Measurements from ENCODE around the gene JAK3. TPM values are rescaled to one million over a fixed set of nuclear protein-coding genes. Genes with fewer than 3 reads are reported as not detected.

Gene JAK3
- total RNA-seq, 1 experiment from 2014 or later: not detected

GRCh38 chr19:17886515-17886914 lies 38.7 kb upstream of the JAK3 start:
- TF ChIP-seq, protein P1, sequence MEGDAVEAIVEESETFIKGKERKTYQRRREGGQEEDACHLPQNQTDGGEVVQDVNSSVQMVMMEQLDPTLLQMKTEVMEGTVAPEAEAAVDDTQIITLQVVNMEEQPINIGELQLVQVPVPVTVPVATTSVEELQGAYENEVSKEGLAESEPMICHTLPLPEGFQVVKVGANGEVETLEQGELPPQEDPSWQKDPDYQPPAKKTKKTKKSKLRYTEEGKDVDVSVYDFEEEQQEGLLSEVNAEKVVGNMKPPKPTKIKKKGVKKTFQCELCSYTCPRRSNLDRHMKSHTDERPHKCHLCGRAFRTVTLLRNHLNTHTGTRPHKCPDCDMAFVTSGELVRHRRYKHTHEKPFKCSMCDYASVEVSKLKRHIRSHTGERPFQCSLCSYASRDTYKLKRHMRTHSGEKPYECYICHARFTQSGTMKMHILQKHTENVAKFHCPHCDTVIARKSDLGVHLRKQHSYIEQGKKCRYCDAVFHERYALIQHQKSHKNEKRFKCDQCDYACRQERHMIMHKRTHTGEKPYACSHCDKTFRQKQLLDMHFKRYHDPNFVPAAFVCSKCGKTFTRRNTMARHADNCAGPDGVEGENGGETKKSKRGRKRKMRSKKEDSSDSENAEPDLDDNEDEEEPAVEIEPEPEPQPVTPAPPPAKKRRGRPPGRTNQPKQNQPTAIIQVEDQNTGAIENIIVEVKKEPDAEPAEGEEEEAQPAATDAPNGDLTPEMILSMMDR (IDR thresholded peaks at IDR 0.05; ENCODE audit: unreplicated experiment): no peak
- no peak for DNase-seq
- intact Hi-C loops (cut with micrococcal nuclease; ENCODE audit: unreplicated experiment): no loop called here
- Mint-ChIP-seq H3K36me3 (ENCODE audit: insufficient read depth, unreplicated experiment) (no peaks in the 10 kb centered on the region), H3K27ac (ENCODE audit: unreplicated experiment) (no peak overlapping the region), H3K9me3 (ENCODE audit: low read depth, unreplicated experiment) (no peaks in the 10 kb centered on the region), H3K4me3 (ENCODE audit: low read depth, unreplicated experiment) (no peak overlapping the region), H3K27me3 (ENCODE audit: unreplicated experiment) (peaks cover 28% of the 10 kb centered on the region), H3K4me1 (ENCODE audit: low read depth, unreplicated experiment) (no peaks in the 10 kb centered on the region)
- no TSS peak for BruUV-seq (replicated peaks)
- CTCF ChIA-PET: no interaction called here

GRCh38 chr19:17883627-17884410 lies 36.0 kb upstream of the JAK3 start:
- no peak for DNase-seq
- TF ChIP-seq, protein P1 (IDR thresholded peaks at IDR 0.05; ENCODE audit: unreplicated experiment): no peak
- Mint-ChIP-seq H3K9me3 (ENCODE audit: low read depth, unreplicated experiment) (no peaks in the 10 kb centered on the region), H3K27me3 (ENCODE audit: unreplicated experiment) (peaks cover 34% of the 10 kb centered on the region), H3K27ac (ENCODE audit: unreplicated experiment) (no peak overlapping the region), H3K4me3 (ENCODE audit: low read depth, unreplicated experiment) (no peak overlapping the region), H3K36me3 (ENCODE audit: insufficient read depth, unreplicated experiment) (no peaks in the 10 kb centered on the region), H3K4me1 (ENCODE audit: low read depth, unreplicated experiment) (no peaks in the 10 kb centered on the region)
- intact Hi-C loops (cut with micrococcal nuclease; ENCODE audit: unreplicated experiment): no loop called here
- CTCF ChIA-PET: interaction anchor here (0.6 to 1.1 kb wide), 2 partner anchors 14 to 16 kb away, joined by 4 to 7 read pairs; no protein-coding TSS in a partner anchor
- no TSS peak for BruUV-seq (replicated peaks)

DNA sequence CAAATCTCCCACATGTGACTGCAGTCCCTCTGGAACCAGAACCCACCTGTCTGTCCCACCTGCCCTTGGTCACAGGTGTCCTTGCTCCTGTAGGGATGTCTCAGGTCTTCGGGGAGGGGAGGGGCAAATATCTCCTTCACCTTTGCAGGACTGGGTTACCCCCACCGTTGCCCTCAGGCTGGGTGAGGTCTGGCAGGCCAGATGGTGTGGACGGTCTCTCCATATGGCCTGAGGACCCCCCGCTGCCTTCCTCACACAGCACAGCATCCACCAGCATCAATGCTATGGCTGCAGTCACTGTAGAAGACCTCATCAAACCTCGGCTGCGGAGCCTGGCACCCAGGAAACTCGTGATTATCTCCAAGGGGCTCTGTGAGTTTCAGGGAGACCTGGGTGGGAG lies 33.9 kb upstream of the JAK3 start:
- intact Hi-C loops (cut with micrococcal nuclease; ENCODE audit: unreplicated experiment): no loop called here
- no TSS peak for BruUV-seq (replicated peaks)
- H3K4me3 Mint-ChIP-seq (ENCODE audit: low read depth, unreplicated experiment): no peak overlapping the region
- H3K4me1 Mint-ChIP-seq (ENCODE audit: low read depth, unreplicated experiment): no peaks in the 10 kb centered on the region
- CTCF ChIA-PET: no interaction called here
- H3K27ac Mint-ChIP-seq (ENCODE audit: unreplicated experiment): no peak overlapping the region
- H3K27me3 Mint-ChIP-seq (ENCODE audit: unreplicated experiment): peaks cover 22% of the 10 kb centered on the region
- no peaks in the 10 kb centered on the region for H3K36me3 Mint-ChIP-seq (ENCODE audit: insufficient read depth, unreplicated experiment)
- TF ChIP-seq, protein P1 (IDR thresholded peaks at IDR 0.05; ENCODE audit: unreplicated experiment): no peak
- DNase-seq: no peak
- H3K9me3 Mint-ChIP-seq (ENCODE audit: low read depth, unreplicated experiment): no peaks in the 10 kb centered on the region

DNA sequence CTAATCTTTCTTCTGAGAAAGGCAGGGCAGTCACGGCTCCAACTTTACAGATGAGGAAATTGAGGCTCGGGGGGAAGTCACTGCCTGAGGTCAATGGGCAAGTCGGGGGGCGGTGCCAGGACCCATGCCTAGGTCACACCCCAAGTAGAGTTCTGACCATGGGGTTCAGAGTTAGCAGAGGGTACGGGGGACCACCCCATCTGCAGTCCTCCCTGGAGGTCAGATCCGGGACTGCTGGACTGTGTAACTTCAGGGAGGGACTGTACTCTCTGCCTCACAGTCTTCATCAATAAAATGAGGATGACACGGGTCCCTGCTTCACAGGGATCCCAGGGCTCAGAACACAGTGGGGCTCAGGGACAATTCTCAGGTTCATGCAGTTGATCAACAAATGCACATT lies 31.7 kb upstream of the JAK3 start:
- Mint-ChIP-seq H3K27me3 (ENCODE audit: unreplicated experiment) (peaks cover 29% of the 10 kb centered on the region), H3K4me3 (ENCODE audit: low read depth, unreplicated experiment) (no peak overlapping the region), H3K4me1 (ENCODE audit: low read depth, unreplicated experiment) (no peaks in the 10 kb centered on the region), H3K9me3 (ENCODE audit: low read depth, unreplicated experiment) (no peaks in the 10 kb centered on the region), H3K36me3 (ENCODE audit: insufficient read depth, unreplicated experiment) (no peaks in the 10 kb centered on the region), H3K27ac (ENCODE audit: unreplicated experiment) (no peak overlapping the region)
- intact Hi-C loops (cut with micrococcal nuclease; ENCODE audit: unreplicated experiment): no loop called here
- CTCF ChIA-PET: no interaction called here
- DNase-seq: no peak
- TF ChIP-seq, protein P1 (IDR thresholded peaks at IDR 0.05; ENCODE audit: unreplicated experiment): no peak
- no TSS peak for BruUV-seq (replicated peaks)
